ENCODE results near the gene PLCB2. TPM values are rescaled to one million over a fixed set of nuclear protein-coding genes. Genes with fewer than 3 reads are reported as not detected.

Gene PLCB2
- polyA plus RNA-seq, 1 donor from 2014 or later, result 7.4 TPM

GRCh38 chr15:40275954-40276353, 31.8 kb downstream of the PLCB2 start:
- Histone ChIP-seq H3K9ac (ENCODE audit: low read length) (no peak overlapping the region), H3K27me3 (ENCODE audit: insufficient read depth, low read depth, low read length) (peaks cover 28% of the 10 kb centered on the region), H3K36me3 (ENCODE audit: insufficient read depth, low read length) (no peaks in the 10 kb centered on the region), H3K9me3 (ENCODE audit: low read length) (no peaks in the 10 kb centered on the region), H3K4me2 (ENCODE audit: low read length) (no peak overlapping the region), H3K9me2 (ENCODE audit: insufficient read depth, low read length) (no peaks in the 10 kb centered on the region), H3K4me3 (ENCODE audit: low read length) (no peak overlapping the region), H2AFZ (ENCODE audit: low read depth, low read length) (no peak overlapping the region), H3K27ac (ENCODE audit: low read length) (no peak overlapping the region), H3K79me2 (replicated peaks; ENCODE audit: insufficient read depth, low read length) (no peaks in the 10 kb centered on the region), H4K20me1 (ENCODE audit: insufficient read depth) (no peaks in the 10 kb centered on the region), H3F3A (ENCODE audit: insufficient read depth, low read length, poor library complexity, severe bottlenecking) (no peaks in the 10 kb centered on the region)
- TF ChIP-seq CTCF (IDR thresholded peaks at IDR 0.05; ENCODE audit: poor library complexity, severe bottlenecking) (no peak), POLR2AphosphoS5 (IDR thresholded peaks at IDR 0.05) (no peak), MXI1 (conservative IDR thresholded peaks at IDR 0.05; ENCODE audit: poor library complexity, severe bottlenecking) (no peak), EP300 (conservative IDR thresholded peaks at IDR 0.05; ENCODE audit: poor library complexity, severe bottlenecking) (no peak), TAF1 (IDR thresholded peaks at IDR 0.05; ENCODE audit: low read depth) (no peak), RAD21 (conservative IDR thresholded peaks at IDR 0.05) (no peak), EZH2 (IDR thresholded peaks at IDR 0.05; ENCODE audit: borderline replicate concordance, insufficient read depth, low read length, poor library complexity, severe bottlenecking) (no peak), SMC3 (conservative IDR thresholded peaks at IDR 0.05; ENCODE audit: poor library complexity) (no peak), REST (IDR thresholded peaks at IDR 0.05; ENCODE audit: borderline replicate concordance) (no peak)

DNA sequence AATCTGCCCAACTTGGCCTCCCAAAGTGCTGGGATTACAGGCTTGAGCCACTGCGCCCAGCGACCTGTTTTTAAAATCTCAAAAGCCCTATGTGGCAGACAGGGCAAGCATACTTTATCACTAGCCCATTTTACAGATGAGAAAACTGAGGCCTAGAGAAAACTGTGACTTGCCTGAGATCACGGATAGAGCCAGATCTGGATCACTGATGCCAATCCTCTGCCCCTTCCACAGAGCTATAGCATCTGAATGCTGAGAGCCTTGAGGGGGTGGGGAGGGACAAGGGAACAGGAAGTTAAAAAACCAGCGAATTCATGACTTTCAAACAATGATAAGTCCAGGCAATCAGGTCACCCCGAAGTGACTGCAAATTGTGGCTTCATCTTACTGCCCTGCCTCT, 32.2 kb downstream of the PLCB2 start:
- Histone ChIP-seq H3F3A (ENCODE audit: insufficient read depth, low read length, poor library complexity, severe bottlenecking) (no peaks in the 10 kb centered on the region), H3K4me2 (ENCODE audit: low read length) (no peak overlapping the region), H3K27me3 (ENCODE audit: insufficient read depth, low read depth, low read length) (peaks cover 24% of the 10 kb centered on the region), H4K20me1 (ENCODE audit: insufficient read depth) (no peaks in the 10 kb centered on the region), H2AFZ (ENCODE audit: low read depth, low read length) (no peak overlapping the region), H3K9ac (ENCODE audit: low read length) (no peak overlapping the region), H3K9me2 (ENCODE audit: insufficient read depth, low read length) (no peaks in the 10 kb centered on the region), H3K79me2 (replicated peaks; ENCODE audit: insufficient read depth, low read length) (no peaks in the 10 kb centered on the region), H3K9me3 (ENCODE audit: low read length) (no peaks in the 10 kb centered on the region), H3K4me3 (ENCODE audit: low read length) (no peak overlapping the region), H3K27ac (ENCODE audit: low read length) (no peak overlapping the region), H3K36me3 (ENCODE audit: insufficient read depth, low read length) (no peaks in the 10 kb centered on the region)
- no peak for TF ChIP-seq CTCF (IDR thresholded peaks at IDR 0.05; ENCODE audit: poor library complexity, severe bottlenecking)
- TF ChIP-seq EZH2 (IDR thresholded peaks at IDR 0.05; ENCODE audit: borderline replicate concordance, insufficient read depth, low read length, poor library complexity, severe bottlenecking), result no peak
- TF ChIP-seq TAF1 (IDR thresholded peaks at IDR 0.05; ENCODE audit: low read depth), result no peak
- TF ChIP-seq REST (IDR thresholded peaks at IDR 0.05; ENCODE audit: borderline replicate concordance), result no peak
- TF ChIP-seq SMC3 (conservative IDR thresholded peaks at IDR 0.05; ENCODE audit: poor library complexity), result no peak
- TF ChIP-seq MXI1 (conservative IDR thresholded peaks at IDR 0.05; ENCODE audit: poor library complexity, severe bottlenecking), result no peak
- no peak for TF ChIP-seq POLR2AphosphoS5 (IDR thresholded peaks at IDR 0.05)
- no peak for TF ChIP-seq EP300 (conservative IDR thresholded peaks at IDR 0.05; ENCODE audit: poor library complexity, severe bottlenecking)
- TF ChIP-seq RAD21 (conservative IDR thresholded peaks at IDR 0.05), result no peak
